LNCaP clone FGC (cell line): ENCODE results near the gene DHRSX.
"Not testable (repeated sequence)": the region's sequence is repeated elsewhere in the genome, so short reads cannot be mapped to it uniquely, and the experiment has no call there.

Experiments
- DNase-seq: peaks from one replicate; pipeline ENCODE4 v3.0.0-alpha.2; 2011; ENCODE audit warnings: low read depth
- H3K4me3 ChIP-seq: 2 replicates; pipeline ENCODE4 v1.5.1; 2011; ENCODE audit warnings: mild to moderate bottlenecking, low read depth, low read length, control low read depth
- CTCF ChIP-seq: IDR thresholded peaks from 2 replicates; pipeline ENCODE4 v1.5.1; 2012; ENCODE audit warnings: mild to moderate bottlenecking; ENCODE audit not compliant: control insufficient read depth, insufficient read depth; ENCODE audit errors: extremely low read depth

DHRSX gene

DNA sequence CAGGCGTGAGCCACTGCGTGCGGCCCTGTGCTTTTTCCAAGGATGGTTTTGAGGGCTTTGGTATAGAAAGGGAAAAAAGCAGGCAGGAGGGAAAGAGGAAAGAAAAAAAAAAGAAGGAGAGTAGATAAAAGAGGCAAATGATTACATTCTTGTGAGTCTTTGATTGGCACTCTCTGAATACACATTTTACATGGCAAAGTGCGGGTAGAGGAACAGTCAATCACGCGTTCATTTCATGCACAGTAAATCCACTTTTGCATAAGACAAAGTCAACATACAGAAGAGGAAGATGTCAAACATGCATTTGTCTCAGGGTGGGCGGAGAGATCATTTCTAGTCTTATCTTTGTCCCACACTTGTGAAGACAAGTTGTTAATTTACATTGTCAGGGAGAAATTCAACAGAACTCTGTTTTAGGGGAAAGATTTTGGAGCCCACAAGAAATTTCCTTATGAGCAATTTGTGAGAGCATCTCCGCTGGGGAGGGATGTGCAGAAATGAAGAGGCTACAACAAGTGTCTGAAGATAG lies 183.2 kb downstream of the DHRSX start:
- no peak for TF ChIP-seq CTCF
- no peak for DNase-seq
- H3K4me3 ChIP-seq: no peak overlapping the region

- no peak for DNase-seq
- TF ChIP-seq CTCF: no peak
- no peak overlapping the region for H3K4me3 ChIP-seq
Measured at GRCh38 chrX:2316534-2316933, 184.2 kb downstream of the DHRSX start.

DNA sequence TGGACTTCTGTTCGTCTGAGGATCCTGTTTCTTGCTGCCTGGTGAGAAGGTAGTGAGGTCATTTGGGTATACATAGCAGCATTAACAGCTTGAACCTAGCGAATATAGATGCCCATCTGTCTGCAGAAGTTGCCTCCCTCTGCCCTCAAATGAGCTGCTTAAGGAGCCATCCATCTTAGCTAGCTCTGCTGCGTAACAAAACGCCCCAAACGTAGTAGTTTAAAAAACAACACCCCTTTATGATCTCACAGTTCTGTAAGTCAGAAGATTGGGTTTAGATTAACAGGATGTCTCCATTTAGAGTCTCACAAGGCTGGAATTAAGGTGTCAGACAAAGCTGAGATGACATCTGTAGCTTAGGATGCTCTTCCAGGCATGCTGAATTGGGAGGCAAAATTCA lies 185.3 kb downstream of the DHRSX start:
- TF ChIP-seq CTCF: no peak
- H3K4me3 ChIP-seq: no peak overlapping the region
- no peak for DNase-seq

DNA sequence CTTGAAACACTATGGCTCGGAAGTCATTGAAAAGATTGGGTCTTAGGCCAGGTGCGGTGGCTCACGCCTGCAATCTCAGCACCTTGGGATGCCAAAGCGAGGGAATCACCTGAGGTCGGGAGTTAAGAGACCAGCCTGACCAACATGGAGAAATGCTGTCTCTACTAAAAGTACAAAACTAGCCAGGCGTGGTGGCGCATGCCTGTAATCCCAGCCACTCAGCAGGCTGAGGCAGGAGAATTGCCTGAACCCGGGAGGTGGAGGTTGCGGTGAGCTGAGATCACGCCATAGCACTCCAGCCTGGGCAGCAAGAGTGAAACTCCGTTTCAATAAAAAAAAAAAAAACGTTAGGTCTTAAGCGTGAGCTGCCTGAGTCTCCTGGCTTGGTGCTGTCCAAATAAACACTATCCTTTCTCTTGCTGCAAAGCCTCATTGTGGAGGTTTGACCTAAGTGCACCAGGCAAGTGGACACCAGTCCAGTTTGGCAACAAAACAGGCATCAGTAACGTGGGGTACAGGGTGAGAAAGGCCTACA lies 185.9 kb downstream of the DHRSX start:
- H3K4me3 ChIP-seq: no peak overlapping the region
- TF ChIP-seq CTCF: no peak
- DNase-seq: no peak

- DNase-seq: no peak
- TF ChIP-seq CTCF: no peak
- no peak overlapping the region for H3K4me3 ChIP-seq
Measured at GRCh38 chrX:2313864-2314640, 186.7 kb downstream of the DHRSX start.

- not testable (repeated sequence) for H3K4me3 ChIP-seq, DNase-seq
Measured at GRCh38 chrX:2312061-2312591, 188.7 kb downstream of the DHRSX start.

DNA sequence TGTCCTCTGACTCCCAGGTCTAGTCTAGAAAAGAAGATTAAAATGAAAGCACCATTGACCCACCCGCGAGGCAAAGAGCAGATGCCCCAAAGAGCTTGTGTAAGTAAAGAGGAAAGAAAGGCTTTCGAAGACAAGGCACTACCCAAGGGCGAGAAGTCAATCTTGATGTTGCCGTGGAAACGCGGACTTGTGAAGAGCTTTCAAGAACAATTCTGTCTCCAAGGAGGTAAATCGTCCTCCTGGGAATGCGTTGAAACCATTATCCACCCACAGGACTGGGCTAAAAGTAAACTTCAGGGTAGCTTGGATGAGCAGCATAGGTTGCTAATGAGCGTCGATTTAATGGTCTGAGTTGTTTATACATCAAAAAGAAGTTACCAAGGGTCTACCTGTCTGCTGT lies 189.3 kb downstream of the DHRSX start:
- TF ChIP-seq CTCF: no peak
- H3K4me3 ChIP-seq: no peak overlapping the region
- no peak for DNase-seq
